Measurements from ENCODE around the gene PARD3B.

The PARD3B gene

GRCh38 chr2:205052781-205053180, 507.5 kb downstream of the PARD3B start:
- Histone ChIP-seq H3K27me3 (ENCODE audit: control insufficient read depth, insufficient read depth, low read length) (no peaks in the 10 kb centered on the region), H3K36me3 (ENCODE audit: control insufficient read depth, insufficient read depth, low read length) (no peaks in the 10 kb centered on the region), H3K4me1 (ENCODE audit: control insufficient read depth, insufficient read depth, low read length) (no peaks in the 10 kb centered on the region), H3K9me3 (ENCODE audit: control insufficient read depth, low read length) (no peaks in the 10 kb centered on the region), H3K9ac (ENCODE audit: low read length) (no peak overlapping the region), H3K4me3 (ENCODE audit: low read length) (no peak overlapping the region)

- no peaks in the 10 kb centered on the region for H3K36me3 ChIP-seq (ENCODE audit: control insufficient read depth, insufficient read depth, low read length)
- H3K4me1 ChIP-seq (ENCODE audit: control insufficient read depth, insufficient read depth, low read length): no peaks in the 10 kb centered on the region
- no peak overlapping the region for H3K4me3 ChIP-seq (ENCODE audit: low read length)
- H3K27me3 ChIP-seq (ENCODE audit: control insufficient read depth, insufficient read depth, low read length): no peaks in the 10 kb centered on the region
- H3K9ac ChIP-seq (ENCODE audit: low read length): no peak overlapping the region
- no peaks in the 10 kb centered on the region for H3K9me3 ChIP-seq (ENCODE audit: control insufficient read depth, low read length)
Observed at GRCh38 chr2:205053827-205054410, 508.6 kb downstream of the PARD3B start.

GRCh38 chr2:205054789-205055188, 509.5 kb downstream of the PARD3B start:
- Histone ChIP-seq H3K27me3 (ENCODE audit: control insufficient read depth, insufficient read depth, low read length) (no peaks in the 10 kb centered on the region), H3K9me3 (ENCODE audit: control insufficient read depth, low read length) (no peaks in the 10 kb centered on the region)

GRCh38 chr2:205055251-205055650, 510.0 kb downstream of the PARD3B start:
- Histone ChIP-seq H3K27me3 (ENCODE audit: control insufficient read depth, insufficient read depth, low read length) (no peaks in the 10 kb centered on the region), H3K4me3 (ENCODE audit: low read length) (no peak overlapping the region)

More at GRCh38 chr2:205054789-205055188, 509.5 kb downstream of the PARD3B start:
- Histone ChIP-seq H3K4me1 (ENCODE audit: control insufficient read depth, insufficient read depth, low read length) (no peaks in the 10 kb centered on the region), H3K9ac (ENCODE audit: low read length) (no peak overlapping the region), H3K36me3 (ENCODE audit: control insufficient read depth, insufficient read depth, low read length) (no peaks in the 10 kb centered on the region), H3K4me3 (ENCODE audit: low read length) (no peak overlapping the region)

GRCh38 chr2:205056151-205056561, 510.9 kb downstream of the PARD3B start:
- Histone ChIP-seq H3K36me3 (ENCODE audit: control insufficient read depth, insufficient read depth, low read length) (no peaks in the 10 kb centered on the region), H3K27me3 (ENCODE audit: control insufficient read depth, insufficient read depth, low read length) (no peaks in the 10 kb centered on the region), H3K4me3 (ENCODE audit: low read length) (no peak overlapping the region), H3K9me3 (ENCODE audit: control insufficient read depth, low read length) (no peaks in the 10 kb centered on the region), H3K9ac (ENCODE audit: low read length) (no peak overlapping the region), H3K4me1 (ENCODE audit: control insufficient read depth, insufficient read depth, low read length) (no peaks in the 10 kb centered on the region)

More at GRCh38 chr2:205055251-205055650, 510.0 kb downstream of the PARD3B start:
- no peaks in the 10 kb centered on the region for H3K4me1 ChIP-seq (ENCODE audit: control insufficient read depth, insufficient read depth, low read length)
- H3K9ac ChIP-seq (ENCODE audit: low read length): no peak overlapping the region
- no peaks in the 10 kb centered on the region for H3K9me3 ChIP-seq (ENCODE audit: control insufficient read depth, low read length)
- no peaks in the 10 kb centered on the region for H3K36me3 ChIP-seq (ENCODE audit: control insufficient read depth, insufficient read depth, low read length)

GRCh38 chr2:205058409-205058808, 513.1 kb downstream of the PARD3B start:
- no peaks in the 10 kb centered on the region for H3K27me3 ChIP-seq (ENCODE audit: control insufficient read depth, insufficient read depth, low read length)
- no peaks in the 10 kb centered on the region for H3K4me1 ChIP-seq (ENCODE audit: control insufficient read depth, insufficient read depth, low read length)
- no peaks in the 10 kb centered on the region for H3K36me3 ChIP-seq (ENCODE audit: control insufficient read depth, insufficient read depth, low read length)
- no peak overlapping the region for H3K9ac ChIP-seq (ENCODE audit: low read length)
- H3K4me3 ChIP-seq (ENCODE audit: low read length): no peak overlapping the region
- H3K9me3 ChIP-seq (ENCODE audit: control insufficient read depth, low read length): no peaks in the 10 kb centered on the region

GRCh38 chr2:205060269-205060668, 515.0 kb downstream of the PARD3B start:
- Histone ChIP-seq H3K9ac (ENCODE audit: low read length) (no peak overlapping the region), H3K4me1 (ENCODE audit: control insufficient read depth, insufficient read depth, low read length) (no peaks in the 10 kb centered on the region), H3K36me3 (ENCODE audit: control insufficient read depth, insufficient read depth, low read length) (no peaks in the 10 kb centered on the region), H3K27me3 (ENCODE audit: control insufficient read depth, insufficient read depth, low read length) (no peaks in the 10 kb centered on the region), H3K4me3 (ENCODE audit: low read length) (no peak overlapping the region), H3K9me3 (ENCODE audit: control insufficient read depth, low read length) (no peaks in the 10 kb centered on the region)

GRCh38 chr2:205066081-205066480, 520.8 kb downstream of the PARD3B start:
- H3K27me3 ChIP-seq (ENCODE audit: control insufficient read depth, insufficient read depth, low read length): no peaks in the 10 kb centered on the region
- no peak overlapping the region for H3K4me3 ChIP-seq (ENCODE audit: low read length)
- H3K9me3 ChIP-seq (ENCODE audit: control insufficient read depth, low read length): no peaks in the 10 kb centered on the region
- no peak overlapping the region for H3K9ac ChIP-seq (ENCODE audit: low read length)
- H3K4me1 ChIP-seq (ENCODE audit: control insufficient read depth, insufficient read depth, low read length): no peaks in the 10 kb centered on the region
- no peaks in the 10 kb centered on the region for H3K36me3 ChIP-seq (ENCODE audit: control insufficient read depth, insufficient read depth, low read length)

GRCh38 chr2:205069928-205070327, 524.7 kb downstream of the PARD3B start:
- Histone ChIP-seq H3K4me3 (ENCODE audit: low read length) (no peak overlapping the region), H3K36me3 (ENCODE audit: control insufficient read depth, insufficient read depth, low read length) (no peaks in the 10 kb centered on the region), H3K9ac (ENCODE audit: low read length) (no peak overlapping the region), H3K9me3 (ENCODE audit: control insufficient read depth, low read length) (no peaks in the 10 kb centered on the region), H3K4me1 (ENCODE audit: control insufficient read depth, insufficient read depth, low read length) (no peaks in the 10 kb centered on the region), H3K27me3 (ENCODE audit: control insufficient read depth, insufficient read depth, low read length) (no peaks in the 10 kb centered on the region)

GRCh38 chr2:205070889-205071288, 525.6 kb downstream of the PARD3B start:
- H3K4me3 ChIP-seq (ENCODE audit: low read length): no peak overlapping the region
- H3K9ac ChIP-seq (ENCODE audit: low read length): no peak overlapping the region
- H3K4me1 ChIP-seq (ENCODE audit: control insufficient read depth, insufficient read depth, low read length): no peaks in the 10 kb centered on the region
- no peaks in the 10 kb centered on the region for H3K27me3 ChIP-seq (ENCODE audit: control insufficient read depth, insufficient read depth, low read length)
- no peaks in the 10 kb centered on the region for H3K9me3 ChIP-seq (ENCODE audit: control insufficient read depth, low read length)
- no peaks in the 10 kb centered on the region for H3K36me3 ChIP-seq (ENCODE audit: control insufficient read depth, insufficient read depth, low read length)

GRCh38 chr2:205073433-205074020, 528.3 kb downstream of the PARD3B start:
- no peak overlapping the region for H3K9ac ChIP-seq (ENCODE audit: low read length)
- no peak overlapping the region for H3K4me3 ChIP-seq (ENCODE audit: low read length)
- no peaks in the 10 kb centered on the region for H3K9me3 ChIP-seq (ENCODE audit: control insufficient read depth, low read length)
- no peaks in the 10 kb centered on the region for H3K36me3 ChIP-seq (ENCODE audit: control insufficient read depth, insufficient read depth, low read length)
- H3K27me3 ChIP-seq (ENCODE audit: control insufficient read depth, insufficient read depth, low read length): no peaks in the 10 kb centered on the region
- H3K4me1 ChIP-seq (ENCODE audit: control insufficient read depth, insufficient read depth, low read length): no peaks in the 10 kb centered on the region

- Histone ChIP-seq H3K9me3 (ENCODE audit: control insufficient read depth, low read length) (no peaks in the 10 kb centered on the region), H3K9ac (ENCODE audit: low read length) (no peak overlapping the region), H3K27me3 (ENCODE audit: control insufficient read depth, insufficient read depth, low read length) (no peaks in the 10 kb centered on the region), H3K4me3 (ENCODE audit: low read length) (no peak overlapping the region), H3K4me1 (ENCODE audit: control insufficient read depth, insufficient read depth, low read length) (no peaks in the 10 kb centered on the region), H3K36me3 (ENCODE audit: control insufficient read depth, insufficient read depth, low read length) (no peaks in the 10 kb centered on the region)
Observed at GRCh38 chr2:205076405-205076804, 531.1 kb downstream of the PARD3B start.

Measured in mucosa of stomach (tissue), 1 donor.